ENCODE data around the gene SLX4IP.

SLX4IP gene

DNA sequence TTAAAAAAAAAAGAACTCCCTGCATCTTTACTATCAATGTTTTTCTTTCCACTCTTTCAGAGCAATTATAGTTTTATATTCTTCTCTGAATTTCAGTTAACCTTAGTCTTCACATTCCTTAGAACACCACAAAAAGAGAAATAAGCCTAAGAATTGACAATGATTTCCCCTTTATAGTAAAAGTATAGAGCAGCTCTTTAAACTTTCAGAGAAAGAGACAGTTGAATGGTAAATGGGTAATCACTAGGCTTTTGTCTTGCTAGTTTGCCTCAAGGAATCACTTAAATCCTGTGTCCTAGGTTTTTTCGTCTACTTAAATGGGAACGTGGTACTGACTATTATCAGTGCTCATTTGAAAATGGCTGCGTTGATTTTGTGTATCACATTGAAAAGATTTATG lies 31.8 kb downstream of the SLX4IP start:
- peaks cover 6% of the 10 kb centered on the region for H3K27me3 Mint-ChIP-seq (ENCODE audit: low read depth)

GRCh38 chr20:10467681-10468339 lies 32.7 kb downstream of the SLX4IP start:
- no peak for TF ChIP-seq CTCF (IDR thresholded peaks at IDR 0.05; ENCODE audit: unreplicated experiment in 3 of 3)
- Mint-ChIP-seq H3K9me3 (peaks cover 5% of the 10 kb centered on the region), H3K36me3 (ENCODE audit: low read depth) (peaks cover 19% of the 10 kb centered on the region), H3K27me3 (ENCODE audit: low read depth) (peaks cover 6% of the 10 kb centered on the region), H3K4me3 (peak overlapping the region in 1 of 3 experiments; percentile 13), H3K4me1 (peaks cover 46% of the 10 kb centered on the region), H3K27ac (peak overlapping the region; percentile 15 to 93 (median 86))

More for the DNA sequence above, 31.8 kb downstream of the SLX4IP start:
- peak overlapping the region; percentile 79 to 93 (median 86) for H3K27ac Mint-ChIP-seq
- H3K4me3 Mint-ChIP-seq: peak overlapping the region in 1 of 3 experiments; percentile 51
- H3K36me3 Mint-ChIP-seq (ENCODE audit: low read depth): peaks cover 25% of the 10 kb centered on the region
- TF ChIP-seq CTCF (IDR thresholded peaks at IDR 0.05; ENCODE audit: unreplicated experiment in 3 of 3): no peak
- peaks cover 8% of the 10 kb centered on the region for H3K9me3 Mint-ChIP-seq
- H3K4me1 Mint-ChIP-seq: peaks cover 43% of the 10 kb centered on the region

- Mint-ChIP-seq H3K36me3 (ENCODE audit: low read depth) (peaks cover 13% of the 10 kb centered on the region), H3K9me3 (no peaks in the 10 kb centered on the region), H3K27me3 (ENCODE audit: low read depth) (peaks cover 6% of the 10 kb centered on the region), H3K27ac (peak overlapping the region in 2 of 3 experiments; percentile 77 to 86), H3K4me3 (peak overlapping the region in 1 of 3 experiments; percentile 13), H3K4me1 (peaks cover 52% of the 10 kb centered on the region)
- no peak for TF ChIP-seq CTCF (IDR thresholded peaks at IDR 0.05; ENCODE audit: unreplicated experiment in 3 of 3)
Observed at GRCh38 chr20:10468340-10468845, 33.3 kb downstream of the SLX4IP start.

DNA sequence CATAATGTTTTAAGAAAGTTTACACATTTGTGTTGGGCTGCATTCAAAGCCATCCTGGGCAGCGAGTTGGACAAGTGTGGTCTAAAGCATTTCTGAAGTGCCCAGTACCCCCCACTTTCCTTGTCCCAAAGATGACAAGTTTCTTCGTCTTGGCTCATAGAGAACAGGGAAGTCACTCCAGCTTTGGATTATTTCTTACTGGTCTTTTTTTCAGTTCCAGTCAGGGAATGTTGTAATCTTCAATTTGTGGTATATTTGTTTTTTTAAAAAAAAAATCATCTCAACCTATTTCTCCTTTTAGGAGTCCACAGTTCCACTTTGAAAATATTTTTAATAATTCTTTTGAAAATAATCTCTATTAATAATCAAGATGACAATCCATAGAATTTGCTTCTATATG lies 34.0 kb downstream of the SLX4IP start:
- Mint-ChIP-seq H3K36me3 (ENCODE audit: low read depth) (peaks cover 6% of the 10 kb centered on the region), H3K4me3 (no peak overlapping the region), H3K4me1 (peaks cover 52% of the 10 kb centered on the region), H3K9me3 (no peaks in the 10 kb centered on the region), H3K27ac (peak overlapping the region in 1 of 3 experiments; percentile 86), H3K27me3 (ENCODE audit: low read depth) (peaks cover 6% of the 10 kb centered on the region)
- no peak for TF ChIP-seq CTCF (IDR thresholded peaks at IDR 0.05; ENCODE audit: unreplicated experiment in 3 of 3)

- peak; percentile 58 to 78 (median 59) for TF ChIP-seq CTCF (IDR thresholded peaks at IDR 0.05; ENCODE audit: unreplicated experiment in 3 of 3)
Observed at GRCh38 chr20:10469599-10469998, 34.5 kb downstream of the SLX4IP start.

GRCh38 chr20:10470276-10470675 lies 35.2 kb downstream of the SLX4IP start:
- H3K27ac Mint-ChIP-seq: peak overlapping the region in 2 of 3 experiments; percentile 86 to 90
- TF ChIP-seq CTCF (IDR thresholded peaks at IDR 0.05; ENCODE audit: unreplicated experiment in 3 of 3): no peak
- H3K36me3 Mint-ChIP-seq (ENCODE audit: low read depth): peaks cover 3% of the 10 kb centered on the region
- peaks cover 64% of the 10 kb centered on the region for H3K4me1 Mint-ChIP-seq
- no peak overlapping the region for H3K4me3 Mint-ChIP-seq
- peaks cover 6% of the 10 kb centered on the region for H3K27me3 Mint-ChIP-seq (ENCODE audit: low read depth)
- no peaks in the 10 kb centered on the region for H3K9me3 Mint-ChIP-seq

More at GRCh38 chr20:10469599-10469998, 34.5 kb downstream of the SLX4IP start:
- Mint-ChIP-seq H3K4me3 (no peak overlapping the region), H3K4me1 (peaks cover 57% of the 10 kb centered on the region), H3K36me3 (ENCODE audit: low read depth) (peaks cover 6% of the 10 kb centered on the region), H3K27me3 (ENCODE audit: low read depth) (peaks cover 6% of the 10 kb centered on the region), H3K9me3 (no peaks in the 10 kb centered on the region), H3K27ac (peak overlapping the region in 2 of 3 experiments; percentile 86 to 90)
